Measurements from ENCODE around the gene TINAGL1.
A peak's percentile ranks its signal among the peaks of the same experiment; 100 is the strongest.

The TINAGL1 gene

DNA sequence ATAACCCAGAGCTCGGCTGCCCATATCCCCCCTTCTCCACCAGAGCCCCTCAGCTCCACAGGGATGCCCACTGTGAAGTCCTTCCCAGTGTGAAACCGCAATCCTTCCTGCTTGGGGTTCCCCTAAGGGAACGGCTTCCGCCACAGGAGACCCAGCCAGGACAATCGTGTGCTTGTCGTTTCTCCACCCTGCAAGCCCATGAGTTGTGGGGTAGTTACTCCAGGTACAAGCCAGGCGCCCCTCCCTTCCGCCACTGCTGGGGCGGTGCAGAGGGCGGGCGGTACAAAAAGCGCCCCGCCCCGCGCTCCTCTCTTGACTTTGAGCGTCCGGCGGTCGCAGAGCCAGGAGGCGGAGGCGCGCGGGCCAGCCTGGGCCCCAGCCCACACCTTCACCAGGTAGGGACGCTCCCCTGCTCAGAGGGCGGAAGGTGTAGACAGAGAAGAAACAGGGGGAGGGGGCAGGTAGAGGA is at the start of gene TINAGL1:
Gene TINAGL1 (plus strand): TSS at position 315 of the 469 bp plus-strand sequence. CDS start 634 bp downstream, outside the sequence.
- no peak for DNase-seq

DNA sequence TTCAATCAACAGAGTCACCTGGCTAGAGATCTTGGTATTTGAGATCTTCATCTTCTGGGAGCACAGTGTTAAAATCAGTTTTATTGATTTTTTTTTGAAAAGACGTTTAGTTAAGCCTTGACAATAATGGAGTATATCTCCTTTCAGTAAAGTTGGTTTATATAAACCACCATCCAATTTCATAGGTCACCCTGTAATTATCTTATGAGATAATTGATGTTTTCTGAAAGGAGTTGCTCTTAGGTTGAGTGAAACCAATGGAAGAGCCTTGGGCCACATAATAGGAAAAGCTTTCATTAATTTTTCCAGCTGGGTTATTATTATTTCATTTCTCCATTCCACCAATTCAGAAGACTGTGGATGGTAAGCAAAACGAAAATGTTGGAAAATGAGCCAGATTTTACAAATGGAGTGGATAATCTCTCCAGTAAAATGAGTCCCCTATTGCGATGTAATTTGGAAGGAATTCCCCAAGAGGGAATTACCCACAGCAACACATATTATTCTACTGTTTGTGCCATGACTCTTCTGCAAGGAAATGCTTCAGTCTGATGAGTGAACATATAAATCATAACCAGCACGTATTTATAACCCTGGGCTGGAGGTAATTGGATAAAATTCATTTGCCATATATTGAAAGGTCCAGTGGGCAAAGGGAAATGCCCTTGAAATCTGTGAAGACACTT is 46.2 kb upstream of the TINAGL1 start:
- no peak for DNase-seq

GRCh38 chr1:31531177-31531999 is 44.9 kb upstream of the TINAGL1 start:
- DNase-seq, result no peak

DNA sequence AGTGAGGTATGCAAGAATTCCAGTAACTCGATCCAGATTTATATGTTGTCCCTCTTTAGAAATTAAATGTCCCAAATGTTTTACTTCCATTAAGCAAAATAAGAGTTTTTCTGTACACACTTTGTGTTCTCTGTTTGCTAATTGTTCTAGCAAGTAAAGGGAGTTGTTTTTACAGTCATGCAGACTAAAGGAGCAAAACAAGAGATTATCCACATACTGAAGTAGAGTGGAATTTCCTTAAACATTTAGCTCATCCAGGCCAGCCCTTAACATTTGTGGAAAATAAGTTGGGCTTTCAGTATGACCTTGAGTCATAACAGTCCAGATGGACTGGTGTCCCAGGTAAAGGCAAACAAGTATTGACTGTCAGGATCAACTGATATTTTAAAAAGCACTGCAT is 44.1 kb upstream of the TINAGL1 start:
- no peak for DNase-seq

- DNase-seq, result no peak
Observed at GRCh38 chr1:31535561-31535960, 40.8 kb upstream of the TINAGL1 start.

DNA sequence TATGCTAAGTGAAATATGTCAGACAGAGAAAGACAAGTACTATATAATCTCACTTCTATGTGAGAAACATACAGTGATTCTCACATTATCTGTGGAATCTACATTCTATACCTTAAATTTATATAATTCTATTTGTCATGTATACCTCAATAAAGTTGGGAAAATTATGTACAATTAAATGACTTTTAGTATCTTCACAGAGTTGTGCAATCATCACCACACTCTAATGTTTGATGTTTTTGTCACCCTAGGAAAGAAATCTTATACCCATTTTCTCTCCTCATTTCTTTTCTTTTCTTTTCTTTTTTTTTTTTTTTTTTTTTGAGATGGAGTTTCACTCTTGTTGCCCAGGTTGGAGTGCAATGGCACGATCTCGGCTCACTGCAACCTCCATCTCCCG is 37.0 kb upstream of the TINAGL1 start:
- DNase-seq, result no peak

DNA sequence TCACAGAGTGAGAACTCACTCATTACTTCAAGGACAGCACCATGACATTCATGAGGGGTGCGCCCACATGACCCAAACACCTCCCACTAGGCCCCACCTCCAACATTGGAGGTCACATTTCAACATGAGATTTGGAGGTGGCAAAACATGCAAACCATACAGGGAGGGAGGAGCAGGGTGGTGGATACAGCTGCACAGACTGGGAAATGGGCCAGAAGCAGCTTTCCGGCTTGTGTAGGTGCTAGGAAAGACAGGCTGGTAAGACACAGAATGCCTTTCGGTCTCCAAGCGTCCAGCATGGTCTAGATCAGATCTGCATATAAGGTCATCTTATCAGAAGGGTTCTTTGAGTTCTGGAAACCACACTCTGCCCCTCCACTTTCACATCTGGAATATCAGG is 35.1 kb upstream of the TINAGL1 start:
- no peak for DNase-seq

DNA sequence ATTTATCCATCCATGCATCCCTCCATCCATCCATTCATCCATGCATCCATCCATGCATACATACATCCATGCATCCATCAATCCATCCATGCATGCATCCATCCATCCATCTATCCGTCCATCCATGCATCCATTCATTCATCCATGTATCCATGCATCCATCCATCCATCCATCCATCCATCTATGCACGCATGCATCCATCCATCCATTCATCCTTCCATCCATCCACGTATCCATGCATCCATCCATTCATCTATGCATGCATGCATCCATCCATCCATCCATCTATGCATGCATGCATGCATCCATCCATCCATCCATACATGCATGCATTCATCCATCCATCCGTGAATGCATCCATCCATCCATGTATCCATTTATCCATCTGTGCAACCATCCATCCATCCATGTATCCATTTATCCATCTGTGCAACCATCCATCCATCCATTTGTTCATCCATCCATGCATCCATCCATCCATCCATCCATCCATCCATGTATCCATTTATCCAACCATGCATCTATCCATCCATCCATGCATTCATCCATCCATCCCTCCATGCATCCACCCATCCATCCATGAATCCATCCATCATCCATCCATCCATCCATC is 30.3 kb upstream of the TINAGL1 start:
- DNase-seq, result no peak

DNA sequence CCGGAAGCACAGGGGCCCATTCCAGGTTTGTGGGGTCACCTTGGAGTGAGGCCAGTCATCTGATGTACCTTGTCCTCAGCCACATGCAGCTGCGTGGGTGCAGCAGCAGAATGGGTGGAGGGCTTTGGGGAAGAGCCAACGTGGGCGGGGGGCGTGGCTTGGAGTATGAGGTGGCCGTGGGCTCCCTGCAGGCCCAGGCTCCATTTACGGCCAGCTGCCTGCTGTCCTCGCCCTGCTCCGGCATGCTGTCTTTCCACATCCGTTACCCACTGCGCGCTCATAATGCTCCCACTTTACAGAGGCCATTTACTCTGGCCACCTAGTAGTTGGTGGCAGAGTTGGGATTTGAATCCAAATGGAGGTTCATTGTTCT is 27.8 kb upstream of the TINAGL1 start:
- no peak for DNase-seq

GRCh38 chr1:31548907-31549808 is 27.2 kb upstream of the TINAGL1 start:
- DNase-seq, result peak; percentile 95

- no peak for DNase-seq
Observed at GRCh38 chr1:31549809-31550620, 26.3 kb upstream of the TINAGL1 start.

DNA sequence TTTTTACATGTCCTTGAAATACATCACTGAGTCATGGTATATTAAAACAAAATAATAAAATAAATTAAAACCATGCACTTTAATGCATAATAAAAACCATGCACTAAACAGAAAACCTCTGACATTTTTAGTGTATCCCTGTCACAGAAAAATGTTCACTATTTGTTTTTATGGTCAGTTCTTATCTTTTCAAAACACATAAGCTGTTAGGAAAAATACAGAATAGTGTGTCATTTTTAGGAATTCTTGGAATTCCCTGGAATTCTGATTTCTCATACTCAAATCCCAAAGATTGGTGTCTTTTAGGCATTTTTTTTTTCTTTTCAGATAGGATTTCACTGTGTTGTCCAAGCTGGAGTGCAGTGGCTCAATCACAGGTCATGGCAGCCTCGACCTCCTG is 25.1 kb upstream of the TINAGL1 start:
- DNase-seq, result no peak

- DNase-seq, result no peak
Observed at GRCh38 chr1:31552489-31552888, 23.8 kb upstream of the TINAGL1 start.

DNA sequence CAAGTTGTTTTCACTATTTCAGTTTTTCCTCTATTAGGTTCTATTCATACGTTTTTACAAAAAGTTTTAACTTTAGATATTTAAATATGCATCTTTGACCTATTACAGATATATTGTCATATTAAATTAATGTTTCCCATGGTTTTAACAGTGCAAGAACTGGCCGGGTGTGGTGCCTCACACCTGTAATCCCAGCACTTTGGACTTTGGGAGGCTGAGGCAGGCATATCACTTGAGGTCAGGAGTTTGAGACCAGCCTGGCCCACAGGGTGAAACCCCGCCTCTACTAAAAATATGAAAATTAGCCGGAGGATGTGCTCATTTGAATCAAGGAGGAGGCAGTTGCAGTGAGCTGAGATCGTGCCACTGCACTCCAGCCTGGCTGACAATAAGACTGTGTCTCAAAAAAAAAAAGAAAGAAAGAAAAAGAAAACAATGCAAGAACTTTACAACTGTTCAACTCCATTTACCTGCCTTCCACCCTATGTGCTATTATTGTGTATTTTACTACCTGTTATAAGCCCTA is 19.8 kb upstream of the TINAGL1 start:
- no peak for DNase-seq

- no peak for DNase-seq
Observed at GRCh38 chr1:31559715-31560114, 16.6 kb upstream of the TINAGL1 start.

GRCh38 chr1:31560394-31560793 is 15.9 kb upstream of the TINAGL1 start:
- DNase-seq, result no peak

DNA sequence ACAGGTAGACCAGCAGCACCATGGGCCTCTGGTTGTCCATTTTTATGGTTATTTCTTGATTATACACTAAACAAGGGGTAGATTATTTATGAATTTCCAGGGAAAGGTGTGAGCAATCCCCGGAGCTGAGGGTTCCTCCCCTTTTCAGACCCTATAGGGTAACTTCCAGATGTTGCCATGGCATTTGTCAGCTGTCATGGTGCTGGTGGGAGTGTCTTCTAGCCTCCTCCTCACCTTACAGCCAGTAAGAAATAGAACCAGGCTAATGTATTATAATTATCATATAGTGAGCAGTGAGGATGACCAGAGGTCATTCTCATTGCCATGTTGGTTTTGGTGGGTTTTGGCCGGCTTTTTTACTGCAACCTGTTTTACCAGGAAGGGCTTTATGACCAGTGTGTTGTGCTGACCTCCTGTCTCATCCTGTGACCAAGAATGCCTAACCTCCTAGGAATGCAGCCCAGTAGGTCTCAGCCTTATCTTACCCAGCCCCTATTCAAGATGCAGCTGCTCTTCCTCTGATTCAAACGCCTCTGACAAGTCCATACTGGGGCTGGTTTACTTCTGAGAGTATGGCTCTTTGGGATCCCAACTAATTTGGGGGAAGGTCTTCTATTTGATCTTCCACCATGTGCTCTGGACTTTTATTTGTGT is 13.5 kb upstream of the TINAGL1 start:
- no peak for DNase-seq

GRCh38 chr1:31564606-31564989 is 11.7 kb upstream of the TINAGL1 start:
- DNase-seq, result no peak

GRCh38 chr1:31567956-31568570 is 8.3 kb upstream of the TINAGL1 start:
- peak; percentile 10 for DNase-seq

- peak; percentile 43 for DNase-seq
Observed at GRCh38 chr1:31568895-31569595, 7.3 kb upstream of the TINAGL1 start.

Data from activated effector memory CD4-positive, alpha-beta T cell treated with anti-CD3 and anti-CD28 coated beads, Interleukin-2, amount 50 U/mL, for 16 hours (primary cell).